ENCODE results near the gene DHRS9. TPM values are rescaled to one million over a fixed set of nuclear protein-coding genes. Genes with fewer than 3 reads are reported as not detected.

Gene DHRS9
- total and polyA plus RNA-seq, 2 experiments from 2014 or later: not detected

DNA sequence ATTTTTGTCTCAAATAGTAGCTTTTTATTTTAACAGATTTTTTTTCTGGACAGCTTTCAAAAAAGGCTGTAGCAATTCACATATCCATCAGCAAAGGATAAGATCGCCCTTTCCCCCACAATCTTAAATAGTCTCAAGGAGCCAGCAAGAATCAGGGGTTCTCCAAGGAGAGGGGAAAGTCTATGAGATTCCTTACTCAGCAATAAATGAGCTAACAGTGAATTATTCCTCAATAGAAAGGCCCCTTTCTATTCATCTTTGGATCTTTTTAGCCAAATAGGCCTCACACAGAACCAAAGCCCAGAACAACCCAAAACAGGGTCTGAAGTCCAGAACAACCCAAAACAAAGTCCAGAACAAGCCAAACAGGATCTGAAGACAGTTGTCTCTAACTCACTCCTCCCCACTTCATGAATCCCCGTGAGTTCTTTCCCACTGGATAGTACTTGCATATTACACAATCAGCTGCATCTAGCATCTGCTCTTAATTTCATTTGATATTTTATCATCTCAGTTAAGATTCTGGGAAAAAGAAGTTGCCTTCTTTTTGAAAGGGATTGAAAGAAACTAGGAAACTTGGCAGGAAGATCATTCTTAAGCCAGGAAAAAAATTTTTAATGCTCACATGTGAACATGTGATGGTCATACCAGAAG lies 3.4 kb upstream of the DHRS9 start:
- H3K9me2 ChIP-seq (ENCODE audit: insufficient read depth): no peaks in the 10 kb centered on the region
- no peak overlapping the region for H3K4me3 ChIP-seq
- no peaks in the 10 kb centered on the region for H3F3A ChIP-seq (ENCODE audit: insufficient read depth)
- no peak overlapping the region for H2AFZ ChIP-seq
- H3K36me3 ChIP-seq (ENCODE audit: low read depth): no peaks in the 10 kb centered on the region
- H3K9ac ChIP-seq: no peak overlapping the region
- DNase-seq: no peak
- H3K79me2 ChIP-seq (ENCODE audit: insufficient read depth): no peaks in the 10 kb centered on the region
- H3K4me2 ChIP-seq (ENCODE audit: unreplicated experiment): no peak overlapping the region
- H3K9me3 ChIP-seq (ENCODE audit: low read depth): no peaks in the 10 kb centered on the region
- WGBS, 2 experiments (ENCODE audit: low coverage in 1 of 2, low lambda C conversion rate in 2 of 2, missing lambda C conversion rate in 2 of 2): 2 to 6% methylated on average over 2 of the region's 2 CpGs
- no peaks in the 10 kb centered on the region for H3K4me1 ChIP-seq (ENCODE audit: insufficient read depth)
- no peak overlapping the region for H3K27ac ChIP-seq
- in situ Hi-C loops (cut with MboI): no loop called here
- H4K20me1 ChIP-seq (ENCODE audit: insufficient read depth): no peaks in the 10 kb centered on the region
- H3K27me3 ChIP-seq (replicated peaks; ENCODE audit: insufficient read depth): no peaks in the 10 kb centered on the region
- no peak for TF ChIP-seq EZH2 (IDR thresholded peaks at IDR 0.05; ENCODE audit: insufficient read depth, poor library complexity, severe bottlenecking)
- no peak for TF ChIP-seq EZH2phosphoT487 (IDR thresholded peaks at IDR 0.05; ENCODE audit: insufficient read depth, low read depth)

DNA sequence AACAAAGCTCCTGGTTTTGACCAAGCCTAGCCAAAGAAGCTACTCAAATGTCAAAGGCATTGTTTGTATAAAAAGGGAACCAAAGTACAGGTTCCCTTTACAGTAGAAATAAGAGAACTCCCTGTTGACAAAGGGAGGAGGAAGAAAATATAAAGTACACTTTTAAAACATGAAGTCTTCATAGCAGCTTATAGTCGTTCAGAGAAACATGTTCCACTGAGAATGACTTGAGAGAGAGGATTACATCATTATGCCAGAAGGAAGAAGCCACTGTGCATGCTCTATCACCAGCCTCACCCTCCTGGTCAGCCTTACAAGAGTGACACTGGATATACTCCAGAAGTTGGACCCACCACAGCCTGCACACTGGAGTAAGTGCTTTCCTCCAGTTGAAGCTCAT lies 2.5 kb upstream of the DHRS9 start:
- Histone ChIP-seq H3K9ac (no peak overlapping the region), H2AFZ (no peak overlapping the region), H3K9me3 (ENCODE audit: low read depth) (no peaks in the 10 kb centered on the region), H3K9me2 (ENCODE audit: insufficient read depth) (no peaks in the 10 kb centered on the region), H3K27me3 (replicated peaks; ENCODE audit: insufficient read depth) (no peaks in the 10 kb centered on the region), H3K27ac (no peak overlapping the region), H4K20me1 (ENCODE audit: insufficient read depth) (no peaks in the 10 kb centered on the region), H3F3A (ENCODE audit: insufficient read depth) (no peaks in the 10 kb centered on the region), H3K79me2 (ENCODE audit: insufficient read depth) (no peaks in the 10 kb centered on the region), H3K36me3 (ENCODE audit: low read depth) (no peaks in the 10 kb centered on the region), H3K4me3 (no peak overlapping the region), H3K4me2 (ENCODE audit: unreplicated experiment) (no peak overlapping the region), H3K4me1 (ENCODE audit: insufficient read depth) (no peaks in the 10 kb centered on the region)
- in situ Hi-C loops (cut with MboI): no loop called here
- 0 to 4% methylated on average over 1 of the region's 1 CpG for WGBS, 2 experiments (ENCODE audit: low coverage in 1 of 2, low lambda C conversion rate in 2 of 2, missing lambda C conversion rate in 2 of 2)
- no peak for DNase-seq
- TF ChIP-seq EZH2phosphoT487 (IDR thresholded peaks at IDR 0.05; ENCODE audit: insufficient read depth, low read depth): no peak
- no peak for TF ChIP-seq EZH2 (IDR thresholded peaks at IDR 0.05; ENCODE audit: insufficient read depth, poor library complexity, severe bottlenecking)

DNA sequence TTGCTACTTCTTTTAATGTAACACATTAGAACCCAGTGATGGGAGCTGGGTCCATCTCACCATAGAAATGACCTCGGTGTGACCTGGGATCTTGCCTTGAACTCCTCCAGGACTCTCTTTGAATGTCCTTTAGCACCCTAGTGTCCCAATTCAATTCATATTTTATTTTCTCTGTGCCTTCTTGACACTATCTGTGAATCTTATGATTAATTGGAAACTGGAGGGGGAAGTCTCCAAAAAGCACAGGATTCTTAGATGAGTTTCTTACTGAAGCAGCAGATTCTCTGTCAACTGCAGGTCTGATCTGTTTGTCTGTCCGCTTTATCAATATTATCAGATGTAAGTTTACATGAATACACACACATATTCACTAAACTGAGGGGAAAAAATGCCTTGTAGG lies 470 bp downstream of the DHRS9 start:
- Histone ChIP-seq H3K9me3 (ENCODE audit: low read depth) (no peaks in the 10 kb centered on the region), H4K20me1 (ENCODE audit: insufficient read depth) (no peaks in the 10 kb centered on the region), H3K9me2 (ENCODE audit: insufficient read depth) (no peaks in the 10 kb centered on the region), H3K4me3 (no peak overlapping the region), H3K36me3 (ENCODE audit: low read depth) (no peaks in the 10 kb centered on the region), H3K4me2 (ENCODE audit: unreplicated experiment) (no peak overlapping the region), H3K27ac (no peak overlapping the region), H3F3A (ENCODE audit: insufficient read depth) (no peaks in the 10 kb centered on the region), H3K9ac (no peak overlapping the region), H3K79me2 (ENCODE audit: insufficient read depth) (no peaks in the 10 kb centered on the region), H3K27me3 (replicated peaks; ENCODE audit: insufficient read depth) (no peaks in the 10 kb centered on the region), H2AFZ (no peak overlapping the region), H3K4me1 (ENCODE audit: insufficient read depth) (no peaks in the 10 kb centered on the region)
- TF ChIP-seq EZH2phosphoT487 (IDR thresholded peaks at IDR 0.05; ENCODE audit: insufficient read depth, low read depth): no peak
- no peak for TF ChIP-seq EZH2 (IDR thresholded peaks at IDR 0.05; ENCODE audit: insufficient read depth, poor library complexity, severe bottlenecking)
- in situ Hi-C loops (cut with MboI): no loop called here
- 18 to 20% methylated on average over 2 of the region's 2 CpGs for WGBS, 2 experiments (ENCODE audit: low coverage in 1 of 2, low lambda C conversion rate in 2 of 2, missing lambda C conversion rate in 2 of 2)
- no peak for DNase-seq

GRCh38 chr2:169071455-169071854 lies 2.1 kb downstream of the DHRS9 start:
- H3K79me2 ChIP-seq (ENCODE audit: insufficient read depth): no peaks in the 10 kb centered on the region
- no peaks in the 10 kb centered on the region for H3K9me3 ChIP-seq (ENCODE audit: low read depth)
- no peaks in the 10 kb centered on the region for H3K27me3 ChIP-seq (replicated peaks; ENCODE audit: insufficient read depth)
- H3K4me1 ChIP-seq (ENCODE audit: insufficient read depth): no peaks in the 10 kb centered on the region
- no peak overlapping the region for H3K4me2 ChIP-seq (ENCODE audit: unreplicated experiment)
- H3K36me3 ChIP-seq (ENCODE audit: low read depth): no peaks in the 10 kb centered on the region
- no peak for TF ChIP-seq EZH2 (IDR thresholded peaks at IDR 0.05; ENCODE audit: insufficient read depth, poor library complexity, severe bottlenecking)
- no peak for TF ChIP-seq EZH2phosphoT487 (IDR thresholded peaks at IDR 0.05; ENCODE audit: insufficient read depth, low read depth)
- WGBS, 2 experiments (ENCODE audit: low coverage in 1 of 2, low lambda C conversion rate in 2 of 2, missing lambda C conversion rate in 2 of 2): 16 to 28% methylated on average over 5 of the region's 5 CpGs
- no peaks in the 10 kb centered on the region for H4K20me1 ChIP-seq (ENCODE audit: insufficient read depth)
- H3K9me2 ChIP-seq (ENCODE audit: insufficient read depth): no peaks in the 10 kb centered on the region
- in situ Hi-C loops (cut with MboI): no loop called here
- H3K9ac ChIP-seq: no peak overlapping the region
- H3K4me3 ChIP-seq: no peak overlapping the region
- H3F3A ChIP-seq (ENCODE audit: insufficient read depth): no peaks in the 10 kb centered on the region
- H3K27ac ChIP-seq: no peak overlapping the region
- no peak overlapping the region for H2AFZ ChIP-seq
- DNase-seq: no peak
